ENCODE data around the gene DYNC2H1. TPM values are rescaled to one million over a fixed set of nuclear protein-coding genes. Genes with fewer than 3 reads are reported as not detected.

The DYNC2H1 gene
- polyA plus RNA-seq, 4 donors: 0.22 to 9.1 (median 2.4) TPM

DNA sequence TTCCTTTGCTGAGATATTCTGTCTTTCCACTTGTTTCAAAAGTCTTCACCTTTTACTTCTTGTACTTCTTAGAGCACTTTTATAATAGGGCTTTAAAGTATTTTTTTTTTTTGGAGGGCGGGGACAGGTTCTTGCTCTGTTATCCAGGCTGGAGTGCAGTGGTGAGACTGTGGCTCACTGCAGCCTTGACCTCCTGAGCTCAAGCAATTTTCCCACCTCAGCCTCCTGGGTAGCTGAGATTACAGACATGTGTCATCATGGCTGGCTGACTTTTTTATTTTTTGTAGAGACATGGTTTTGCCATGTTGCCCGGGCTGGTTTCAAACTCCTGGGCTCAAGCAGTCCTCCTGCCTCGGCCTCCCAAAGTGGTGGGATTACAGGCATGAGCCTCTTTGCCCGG lies 57.9 kb downstream of the DYNC2H1 start:
- FAIRE-seq (no peak), DNase-seq (peak in 1 of 2 donors; percentile 50)
- H3K9me3 ChIP-seq (ENCODE audit: control insufficient read depth in 2 of 2, insufficient read depth in 1 of 2, low read depth in 1 of 2, low read length in 1 of 2): no peaks in the 10 kb centered on the region
- no peaks in the 10 kb centered on the region for H3K27me3 ChIP-seq (ENCODE audit: control insufficient read depth in 3 of 3, insufficient read depth in 3 of 3, low read length in 3 of 3)
- peaks cover 0 to 2% (median 0%) of the 10 kb centered on the region in 3 donors for H3K4me1 ChIP-seq (ENCODE audit: control insufficient read depth in 3 of 3, insufficient read depth in 2 of 3, low read depth in 1 of 3, low read length in 2 of 3)
- no peak overlapping the region for H3K27ac ChIP-seq (ENCODE audit: low read depth in 1 of 3, low read length in 2 of 3)
- no peak overlapping the region for H3K4me3 ChIP-seq (ENCODE audit: low read depth in 1 of 3, low read length in 3 of 3)
- WGBS, 3 donors: 91 to 96% (median 93%) methylated on average over 4 of the region's 4 CpGs
- peaks cover 0 to 7% (median 2%) of the 10 kb centered on the region in 3 donors for H3K36me3 ChIP-seq (ENCODE audit: control insufficient read depth in 3 of 3, insufficient read depth in 2 of 3, low read depth in 1 of 3, low read length in 3 of 3)

DNA sequence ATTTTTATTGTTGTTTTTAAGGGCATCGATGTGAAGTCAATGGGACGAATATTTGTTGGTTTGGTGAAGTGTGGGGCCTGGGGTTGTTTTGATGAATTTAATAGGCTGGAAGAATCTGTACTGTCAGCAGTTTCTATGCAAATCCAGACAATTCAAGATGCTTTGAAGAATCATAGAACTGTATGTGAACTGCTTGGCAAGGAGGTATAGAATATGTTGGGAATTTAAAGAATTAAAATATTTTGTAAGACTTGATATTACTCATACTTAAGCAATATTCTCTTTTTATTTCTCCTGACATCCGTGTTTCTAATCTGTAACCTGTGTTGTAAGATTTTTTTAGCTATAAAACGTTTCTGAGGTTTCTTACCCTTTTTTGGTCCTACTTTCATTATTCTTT lies 61.6 kb downstream of the DYNC2H1 start:
- Histone ChIP-seq H3K9me3 (ENCODE audit: control insufficient read depth in 2 of 2, insufficient read depth in 1 of 2, low read depth in 1 of 2, low read length in 1 of 2) (no peaks in the 10 kb centered on the region), H3K27me3 (ENCODE audit: control insufficient read depth in 3 of 3, insufficient read depth in 3 of 3, low read length in 3 of 3) (no peaks in the 10 kb centered on the region), H3K36me3 (ENCODE audit: control insufficient read depth in 3 of 3, insufficient read depth in 2 of 3, low read depth in 1 of 3, low read length in 3 of 3) (peaks cover 0 to 3% (median 0%) of the 10 kb centered on the region in 3 donors), H3K4me3 (ENCODE audit: low read depth in 1 of 3, low read length in 3 of 3) (no peak overlapping the region), H3K27ac (ENCODE audit: low read depth in 1 of 3, low read length in 2 of 3) (no peak overlapping the region), H3K4me1 (ENCODE audit: control insufficient read depth in 3 of 3, insufficient read depth in 2 of 3, low read depth in 1 of 3, low read length in 2 of 3) (no peaks in the 10 kb centered on the region)
- WGBS, 3 donors: 86 to 92% (median 88%) methylated on average over 4 of the region's 4 CpGs
- no peak for DNase-seq
- FAIRE-seq: no peak

DNA sequence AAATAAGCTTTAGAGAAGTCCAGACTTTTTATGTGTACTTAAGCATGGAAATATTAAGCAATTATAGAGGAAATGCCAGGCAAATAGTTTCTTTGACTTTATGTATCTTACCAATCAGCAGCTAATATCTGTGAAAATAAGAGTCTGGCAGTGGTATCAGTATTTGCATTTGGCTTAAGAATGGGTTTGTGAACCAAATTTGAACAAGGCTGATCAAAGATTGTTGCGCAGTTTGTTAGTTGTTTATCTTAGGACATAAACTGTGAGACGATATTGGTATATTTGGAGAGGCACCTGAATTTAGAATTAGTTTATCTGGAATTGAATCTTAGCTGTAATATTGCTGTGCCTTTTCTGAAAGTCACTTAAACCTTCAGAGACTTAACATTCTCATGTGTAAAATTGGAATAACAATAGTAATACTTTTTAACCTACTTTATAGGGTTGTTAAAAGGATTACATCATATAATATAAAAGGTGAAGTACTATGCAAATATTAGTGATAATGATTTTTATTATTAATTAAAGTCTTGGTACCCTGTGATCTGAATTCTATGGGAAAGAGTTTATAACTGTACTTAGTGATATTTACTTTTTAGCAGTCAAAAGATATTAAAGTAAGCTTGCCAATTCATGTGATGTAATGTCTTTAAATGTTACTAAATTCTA lies 66.4 kb downstream of the DYNC2H1 start:
- 84 to 90% (median 86%) methylated on average over 2 of the region's 2 CpGs for WGBS, 3 donors
- H3K4me3 ChIP-seq (ENCODE audit: low read depth in 1 of 3, low read length in 3 of 3): no peak overlapping the region
- no peak for FAIRE-seq

DNA sequence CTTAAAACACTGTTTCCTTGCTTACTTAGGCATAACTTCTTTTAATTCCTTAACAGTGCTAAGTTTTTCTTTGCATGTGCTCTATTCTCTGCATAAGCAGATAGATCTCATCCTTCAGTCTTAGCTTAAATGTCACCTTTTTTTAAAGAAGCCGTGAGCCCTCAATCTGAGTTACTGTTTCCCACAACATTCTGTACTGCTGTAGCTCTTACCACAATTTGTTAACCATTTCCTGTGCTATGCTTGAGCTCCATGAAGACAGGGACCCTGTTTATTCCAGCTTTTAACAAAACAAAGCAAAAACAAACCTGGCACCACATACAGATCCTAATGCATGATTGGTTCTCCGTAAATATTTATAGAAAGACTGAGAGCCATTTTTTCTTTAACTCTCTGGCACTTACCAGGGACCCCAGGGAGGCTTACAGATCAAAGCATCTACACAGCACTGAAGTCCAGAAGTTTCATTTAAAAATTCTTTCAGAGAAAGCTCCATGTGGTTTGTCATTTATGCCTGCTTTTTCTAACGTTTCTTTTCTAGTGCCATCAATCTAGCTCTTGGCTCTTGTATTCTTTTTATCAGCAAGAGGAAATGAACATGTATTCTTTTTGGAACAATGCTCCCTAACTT lies 74.9 kb downstream of the DYNC2H1 start:
- 35 to 64% (median 45%) methylated on average over 3 of the region's 3 CpGs for WGBS, 3 donors

More for the DNA sequence above, 66.4 kb downstream of the DYNC2H1 start:
- Histone ChIP-seq H3K4me1 (ENCODE audit: control insufficient read depth in 3 of 3, insufficient read depth in 2 of 3, low read depth in 1 of 3, low read length in 2 of 3) (no peaks in the 10 kb centered on the region), H3K9me3 (ENCODE audit: control insufficient read depth in 2 of 2, insufficient read depth in 1 of 2, low read depth in 1 of 2, low read length in 1 of 2) (no peaks in the 10 kb centered on the region), H3K27me3 (ENCODE audit: control insufficient read depth in 3 of 3, insufficient read depth in 3 of 3, low read length in 3 of 3) (no peaks in the 10 kb centered on the region), H3K36me3 (ENCODE audit: control insufficient read depth in 3 of 3, insufficient read depth in 2 of 3, low read depth in 1 of 3, low read length in 3 of 3) (no peaks in the 10 kb centered on the region), H3K27ac (ENCODE audit: low read depth in 1 of 3, low read length in 2 of 3) (no peak overlapping the region)
- DNase-seq: no peak

DNA sequence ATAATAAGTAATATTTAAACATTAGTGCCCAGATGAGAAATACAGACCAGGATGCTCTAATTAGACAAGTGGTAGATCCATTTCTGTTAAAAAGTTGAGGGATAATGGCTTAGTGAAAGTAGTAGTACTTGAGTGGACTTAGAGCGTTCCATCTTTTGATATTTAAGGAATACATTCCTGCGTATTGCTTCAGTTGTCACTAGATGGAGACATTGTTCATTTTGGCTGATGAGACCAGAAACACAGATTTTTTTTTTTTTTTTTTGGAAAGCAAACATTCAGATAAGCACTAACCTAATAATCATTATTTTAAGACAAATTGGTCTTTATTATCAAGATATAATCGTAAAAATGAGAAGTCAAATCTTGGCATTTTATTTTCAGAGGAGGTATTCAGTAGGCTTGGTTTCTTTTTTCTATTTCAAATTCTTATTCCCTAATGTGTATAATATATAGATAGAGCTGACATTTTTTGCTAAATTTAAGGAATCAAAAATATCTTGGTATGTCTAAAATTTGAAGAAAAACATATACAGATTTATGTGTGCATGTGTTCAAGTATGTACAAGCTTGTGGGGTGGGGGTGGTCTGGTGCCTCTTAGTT lies 92.9 kb downstream of the DYNC2H1 start:
- DNase-seq: peak; percentile 10 to 28
- H3K9me3 ChIP-seq (ENCODE audit: control insufficient read depth in 2 of 2, insufficient read depth in 1 of 2, low read depth in 1 of 2, low read length in 1 of 2): peaks cover 0 to 3% of the 10 kb centered on the region in 2 donors
- H3K4me1 ChIP-seq (ENCODE audit: control insufficient read depth in 3 of 3, insufficient read depth in 2 of 3, low read depth in 1 of 3, low read length in 2 of 3): no peaks in the 10 kb centered on the region
- FAIRE-seq: peak; percentile 55
- H3K27me3 ChIP-seq (ENCODE audit: control insufficient read depth in 3 of 3, insufficient read depth in 3 of 3, low read length in 3 of 3): no peaks in the 10 kb centered on the region
- peaks cover 0 to 6% (median 0%) of the 10 kb centered on the region in 3 donors for H3K36me3 ChIP-seq (ENCODE audit: control insufficient read depth in 3 of 3, insufficient read depth in 2 of 3, low read depth in 1 of 3, low read length in 3 of 3)
- H3K4me3 ChIP-seq (ENCODE audit: low read depth in 1 of 3, low read length in 3 of 3): no peak overlapping the region
- 55 to 67% (median 59%) methylated on average over 3 of the region's 3 CpGs for WGBS, 3 donors
- H3K27ac ChIP-seq (ENCODE audit: low read depth in 1 of 3, low read length in 2 of 3): no peak overlapping the region

More for the DNA sequence above, 74.9 kb downstream of the DYNC2H1 start:
- Histone ChIP-seq H3K36me3 (ENCODE audit: control insufficient read depth in 3 of 3, insufficient read depth in 2 of 3, low read depth in 1 of 3, low read length in 3 of 3) (no peaks in the 10 kb centered on the region), H3K4me3 (ENCODE audit: low read depth in 1 of 3, low read length in 3 of 3) (no peak overlapping the region), H3K4me1 (ENCODE audit: control insufficient read depth in 3 of 3, insufficient read depth in 2 of 3, low read depth in 1 of 3, low read length in 2 of 3) (no peaks in the 10 kb centered on the region), H3K9me3 (ENCODE audit: control insufficient read depth in 2 of 2, insufficient read depth in 1 of 2, low read depth in 1 of 2, low read length in 1 of 2) (no peaks in the 10 kb centered on the region), H3K27me3 (ENCODE audit: control insufficient read depth in 3 of 3, insufficient read depth in 3 of 3, low read length in 3 of 3) (no peaks in the 10 kb centered on the region), H3K27ac (ENCODE audit: low read depth in 1 of 3, low read length in 2 of 3) (no peak overlapping the region)
- FAIRE-seq (no peak), DNase-seq (no peak)

DNA sequence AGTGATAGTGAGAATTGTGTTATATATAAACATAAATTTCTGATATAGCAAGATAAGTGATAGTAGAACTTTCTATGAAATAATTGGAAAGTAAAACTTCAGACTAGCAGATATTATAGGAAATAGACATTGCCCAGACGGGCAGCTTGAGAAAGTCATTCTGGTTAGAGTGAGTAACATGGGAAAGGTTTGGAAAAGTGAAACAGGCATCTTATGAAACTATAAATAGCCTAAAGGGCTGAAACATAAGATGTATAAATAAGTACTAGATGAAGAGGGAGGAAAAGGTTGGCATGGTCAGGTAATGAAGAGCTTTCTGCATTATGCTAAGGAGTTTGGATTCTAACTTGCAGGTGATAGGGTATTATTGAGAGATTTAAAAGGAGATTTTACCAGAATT lies 101.3 kb downstream of the DYNC2H1 start:
- WGBS, 3 donors: 81 to 91% (median 89%) methylated on average over 1 of the region's 1 CpG
- FAIRE-seq: no peak

DNA sequence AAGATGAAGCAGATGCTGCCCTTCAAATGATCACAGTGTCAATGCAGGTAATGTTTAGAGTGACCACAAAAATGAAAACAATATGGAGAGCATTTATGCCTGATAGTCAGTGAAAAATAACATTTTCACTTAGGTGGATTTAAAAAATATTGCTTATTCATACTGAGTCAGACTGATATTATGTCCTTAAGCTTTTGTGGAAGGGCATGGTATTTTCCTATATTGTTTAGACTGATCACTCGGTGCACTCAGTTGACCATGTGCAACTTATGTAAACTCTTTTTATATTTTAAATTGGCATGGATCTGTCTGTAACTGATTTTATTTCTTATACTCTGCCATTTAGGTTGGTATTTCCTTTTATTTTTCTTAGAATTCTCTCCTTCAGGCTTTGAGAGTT lies 106.6 kb downstream of the DYNC2H1 start:
- H3K9me3 ChIP-seq (ENCODE audit: control insufficient read depth in 2 of 2, insufficient read depth in 1 of 2, low read depth in 1 of 2, low read length in 1 of 2): no peaks in the 10 kb centered on the region
- H3K27me3 ChIP-seq (ENCODE audit: control insufficient read depth in 3 of 3, insufficient read depth in 3 of 3, low read length in 3 of 3): no peaks in the 10 kb centered on the region
- FAIRE-seq (no peak), DNase-seq (no peak)
- H3K4me3 ChIP-seq (ENCODE audit: low read depth in 1 of 3, low read length in 3 of 3): no peak overlapping the region
- no peak overlapping the region for H3K27ac ChIP-seq (ENCODE audit: low read depth in 1 of 3, low read length in 2 of 3)
- WGBS, 3 donors: 91 to 100% (median 91%) methylated on average over 1 of the region's 1 CpG
- no peaks in the 10 kb centered on the region for H3K4me1 ChIP-seq (ENCODE audit: control insufficient read depth in 3 of 3, insufficient read depth in 2 of 3, low read depth in 1 of 3, low read length in 2 of 3)
- no peaks in the 10 kb centered on the region for H3K36me3 ChIP-seq (ENCODE audit: control insufficient read depth in 3 of 3, insufficient read depth in 2 of 3, low read depth in 1 of 3, low read length in 3 of 3)

More for the DNA sequence above, 101.3 kb downstream of the DYNC2H1 start:
- Histone ChIP-seq H3K27me3 (ENCODE audit: control insufficient read depth in 3 of 3, insufficient read depth in 3 of 3, low read length in 3 of 3) (no peaks in the 10 kb centered on the region), H3K36me3 (ENCODE audit: control insufficient read depth in 3 of 3, insufficient read depth in 2 of 3, low read depth in 1 of 3, low read length in 3 of 3) (no peaks in the 10 kb centered on the region), H3K4me3 (ENCODE audit: low read depth in 1 of 3, low read length in 3 of 3) (no peak overlapping the region), H3K27ac (ENCODE audit: low read depth in 1 of 3, low read length in 2 of 3) (no peak overlapping the region), H3K4me1 (ENCODE audit: control insufficient read depth in 3 of 3, insufficient read depth in 2 of 3, low read depth in 1 of 3, low read length in 2 of 3) (no peaks in the 10 kb centered on the region), H3K9me3 (ENCODE audit: control insufficient read depth in 2 of 2, insufficient read depth in 1 of 2, low read depth in 1 of 2, low read length in 1 of 2) (no peaks in the 10 kb centered on the region)
- DNase-seq: no peak

DNA sequence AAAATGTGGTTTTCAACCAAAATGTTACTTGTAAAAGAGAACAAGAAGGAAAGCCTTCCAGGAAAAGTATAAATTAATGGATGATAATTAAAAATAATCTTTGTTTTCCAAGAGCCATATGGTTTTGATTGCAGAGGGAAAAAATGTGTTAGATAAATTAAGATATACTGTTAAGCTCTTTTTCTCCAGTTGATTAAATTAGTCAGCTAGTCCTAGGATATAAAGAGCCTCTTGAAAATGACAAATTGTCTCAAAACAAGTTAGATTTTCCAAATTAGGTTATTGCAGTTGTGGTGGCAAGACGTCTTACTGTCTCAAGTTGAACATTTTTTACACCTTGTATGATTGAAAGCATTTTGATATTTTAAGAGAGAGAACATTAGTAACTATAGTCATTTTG lies 110.9 kb downstream of the DYNC2H1 start:
- FAIRE-seq (no peak), DNase-seq (no peak)
- no peak overlapping the region for H3K4me3 ChIP-seq (ENCODE audit: low read depth in 1 of 3, low read length in 3 of 3)
- H3K36me3 ChIP-seq (ENCODE audit: control insufficient read depth in 3 of 3, insufficient read depth in 2 of 3, low read depth in 1 of 3, low read length in 3 of 3): no peaks in the 10 kb centered on the region
- H3K27ac ChIP-seq (ENCODE audit: low read depth in 1 of 3, low read length in 2 of 3): no peak overlapping the region
- no peaks in the 10 kb centered on the region for H3K27me3 ChIP-seq (ENCODE audit: control insufficient read depth in 3 of 3, insufficient read depth in 3 of 3, low read length in 3 of 3)
- no peaks in the 10 kb centered on the region for H3K9me3 ChIP-seq (ENCODE audit: control insufficient read depth in 2 of 2, insufficient read depth in 1 of 2, low read depth in 1 of 2, low read length in 1 of 2)
- WGBS, 3 donors: 76 to 92% (median 79%) methylated on average over 1 of the region's 1 CpG
- no peaks in the 10 kb centered on the region for H3K4me1 ChIP-seq (ENCODE audit: control insufficient read depth in 3 of 3, insufficient read depth in 2 of 3, low read depth in 1 of 3, low read length in 2 of 3)

Measured in small intestine (tissue), 7 donors.